ENCODE measurements around the gene ATP8A2.
A peak's percentile ranks its signal among the peaks of the same experiment; 100 is the strongest.
"Not testable (repeated sequence)": the region's sequence is repeated elsewhere in the genome, so short reads cannot be mapped to it uniquely, and the experiment has no call there.

Gene ATP8A2

DNA sequence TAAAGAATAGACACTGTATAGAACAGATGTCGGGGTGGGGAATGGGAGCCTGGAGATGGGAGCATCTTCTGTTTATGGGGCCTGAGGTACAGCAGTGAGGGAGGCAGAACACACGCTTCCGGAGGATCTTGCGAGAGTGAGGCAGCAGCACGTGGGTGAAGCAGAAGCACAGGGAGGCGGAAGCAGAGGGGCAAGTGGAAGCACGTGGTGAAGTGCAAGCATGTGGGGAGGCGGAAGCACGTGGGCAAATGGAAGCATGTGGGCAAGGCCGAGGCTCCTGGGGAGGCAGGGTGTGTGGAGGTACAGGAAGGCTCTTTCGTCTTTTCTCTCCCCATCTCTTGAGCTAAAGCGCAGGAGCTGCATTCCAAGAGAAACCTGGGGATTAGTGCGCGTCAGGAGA is 198.4 kb downstream of the ATP8A2 start:
- DNase-seq = no peak

DNA sequence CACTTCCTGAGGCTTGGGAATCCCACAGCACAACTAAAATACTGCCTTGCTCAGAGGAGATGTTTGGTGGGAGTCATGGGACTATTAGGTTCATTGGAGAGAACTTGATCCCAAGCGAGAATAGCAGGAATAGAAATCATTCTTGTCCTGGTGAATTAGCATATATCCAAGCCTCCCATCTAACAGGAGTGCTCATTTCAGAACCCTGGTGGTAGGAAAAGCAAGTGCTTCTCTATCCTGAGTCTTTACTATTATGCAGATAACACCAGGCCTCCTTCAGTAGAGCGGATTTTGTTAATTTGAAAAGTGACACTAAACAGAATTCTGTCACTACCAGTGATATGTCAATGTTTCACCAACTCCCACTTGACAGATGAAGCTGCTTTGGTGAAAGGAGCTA is 199.5 kb downstream of the ATP8A2 start:
- DNase-seq = no peak

DNA sequence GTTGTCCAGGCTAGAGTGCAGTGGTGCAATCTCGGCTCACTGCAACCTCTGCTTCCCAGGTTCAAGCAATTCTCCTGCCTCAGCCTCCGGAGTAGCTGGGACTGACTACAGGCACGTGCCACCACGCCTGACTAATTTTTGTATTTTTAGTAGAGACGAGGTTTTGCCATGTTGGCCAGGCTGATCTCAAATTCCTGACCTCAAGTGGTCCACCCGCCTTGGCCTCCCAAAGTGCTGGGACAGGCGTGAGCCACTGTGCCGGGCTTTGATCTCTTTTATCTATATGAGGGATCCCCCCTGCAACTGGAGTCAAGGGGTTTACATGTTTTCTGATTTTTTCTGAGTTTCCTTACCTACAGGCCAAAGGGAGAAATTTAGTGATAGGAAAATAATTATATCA is 200.4 kb downstream of the ATP8A2 start:
- DNase-seq = not testable (repeated sequence)

DNA sequence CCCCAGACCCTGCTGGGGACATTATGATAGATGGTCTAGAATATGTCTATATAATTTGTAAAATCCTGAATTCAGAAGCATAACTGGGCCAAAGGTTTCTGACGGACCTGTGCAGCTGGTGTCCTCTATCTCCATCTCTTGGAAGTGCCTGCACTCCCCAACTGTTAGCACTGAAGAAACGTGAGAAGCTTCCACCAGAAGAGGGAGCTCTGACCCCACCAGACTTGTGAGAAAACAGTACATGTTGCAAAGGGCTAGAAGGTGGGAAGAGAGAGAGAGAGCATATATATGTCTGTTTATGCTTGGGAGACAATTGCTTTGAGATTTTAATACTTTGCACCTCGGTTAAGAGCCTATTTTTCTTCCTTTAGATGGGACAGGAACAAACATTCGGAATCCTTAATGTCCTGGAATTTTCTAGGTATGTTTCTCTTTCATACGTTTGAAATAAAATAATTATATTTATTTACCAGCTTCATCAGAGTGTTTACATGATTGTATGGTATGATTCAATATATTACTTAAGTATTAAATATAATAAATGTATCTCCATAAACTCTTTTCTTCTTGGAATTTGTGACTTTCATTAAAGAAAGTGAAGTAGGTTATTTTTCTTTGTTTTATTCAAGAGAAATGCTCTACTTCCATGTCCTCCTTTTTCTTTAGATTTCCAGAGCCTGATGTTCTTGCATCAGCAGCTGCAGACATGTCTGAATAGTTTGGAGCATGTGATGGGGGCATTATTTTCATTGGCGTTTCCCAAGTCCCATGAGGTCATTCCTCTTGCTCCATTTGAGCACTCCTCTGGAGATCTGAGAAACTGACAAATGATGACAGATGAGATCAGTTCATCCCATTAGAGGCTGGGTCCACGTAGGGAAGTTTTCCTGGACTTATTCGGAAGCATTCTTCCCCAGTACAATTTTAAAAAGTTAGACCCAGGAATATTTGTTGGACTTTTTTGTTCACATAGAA is 202.9 kb downstream of the ATP8A2 start:
- peak; percentile 57 for DNase-seq

DNA sequence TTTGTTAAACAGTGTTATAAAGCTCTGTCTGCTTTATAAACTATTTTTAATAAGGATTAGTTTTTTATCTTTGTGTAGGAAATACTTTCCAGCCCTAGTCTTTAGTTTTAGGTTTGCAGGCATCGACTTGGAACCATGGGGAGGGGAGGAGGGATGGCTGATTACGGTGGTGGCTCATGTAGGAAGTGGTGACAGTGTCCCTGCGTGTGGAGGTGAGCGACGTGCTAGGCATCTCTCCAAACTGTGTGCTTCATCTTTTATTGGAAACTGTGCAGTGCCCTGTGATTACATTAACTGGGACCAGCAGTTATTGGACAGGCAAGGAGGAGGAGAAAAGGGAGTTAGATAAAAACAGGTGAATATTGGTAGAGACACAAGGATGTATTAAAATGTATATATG is 203.8 kb downstream of the ATP8A2 start:
- DNase-seq = no peak

DNA sequence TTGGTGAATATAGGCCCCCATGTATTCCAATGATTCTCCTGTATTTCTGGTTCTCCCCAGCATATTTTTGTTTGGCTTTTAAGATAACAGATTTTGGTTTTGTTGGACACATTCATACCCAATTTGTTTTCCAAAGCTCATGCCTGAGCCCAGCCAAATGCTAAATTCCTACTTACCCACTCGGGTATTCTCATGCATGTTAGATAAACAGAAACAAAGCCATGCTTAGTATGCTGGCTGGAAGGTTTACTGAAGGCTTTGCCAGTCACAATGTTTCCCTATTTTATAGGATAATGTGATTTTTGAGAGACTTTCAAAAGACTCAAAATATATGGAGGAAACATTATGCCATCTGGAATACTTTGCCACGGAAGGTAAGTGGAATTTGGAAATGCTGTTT is 206.8 kb downstream of the ATP8A2 start:
- DNase-seq = no peak

DNA sequence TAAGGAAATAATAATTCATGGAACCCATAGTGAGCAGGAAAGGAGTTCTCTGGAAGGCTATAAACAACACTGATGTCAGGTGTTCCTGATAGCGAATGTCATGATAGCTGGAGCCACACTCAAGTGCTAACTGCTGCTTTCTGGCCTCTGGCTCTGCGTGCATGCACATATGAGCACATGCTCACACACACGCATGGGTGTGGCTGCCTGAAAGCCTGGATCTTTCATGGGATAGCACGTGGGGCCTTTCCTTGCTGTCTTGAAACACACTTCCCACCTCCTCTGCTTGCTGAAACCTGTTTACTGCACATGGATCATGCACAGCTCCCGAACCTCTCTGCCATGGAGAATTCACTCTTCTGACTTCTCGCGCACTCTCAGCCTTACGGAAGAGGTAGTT is 207.4 kb downstream of the ATP8A2 start:
- no peak for DNase-seq

DNA sequence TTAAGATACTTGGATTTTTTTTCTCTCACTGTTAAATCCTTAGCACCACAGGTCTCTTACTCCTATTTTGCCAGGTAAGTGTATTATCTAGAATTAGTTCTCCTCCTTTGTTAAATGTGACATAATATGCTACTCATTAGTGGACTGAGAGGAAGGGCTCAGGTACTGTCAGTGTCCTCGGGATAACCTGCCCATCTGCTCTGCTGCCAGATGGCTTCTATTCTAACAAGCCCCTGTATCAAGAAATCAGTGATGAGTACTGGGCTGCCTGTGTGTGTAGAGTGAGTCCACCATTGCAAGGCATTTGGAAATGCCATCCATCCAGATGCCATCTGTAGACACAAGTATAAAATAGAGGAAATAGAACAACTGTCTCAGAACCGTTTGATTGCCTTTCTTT is 209.6 kb downstream of the ATP8A2 start:
- no peak for DNase-seq

DNA sequence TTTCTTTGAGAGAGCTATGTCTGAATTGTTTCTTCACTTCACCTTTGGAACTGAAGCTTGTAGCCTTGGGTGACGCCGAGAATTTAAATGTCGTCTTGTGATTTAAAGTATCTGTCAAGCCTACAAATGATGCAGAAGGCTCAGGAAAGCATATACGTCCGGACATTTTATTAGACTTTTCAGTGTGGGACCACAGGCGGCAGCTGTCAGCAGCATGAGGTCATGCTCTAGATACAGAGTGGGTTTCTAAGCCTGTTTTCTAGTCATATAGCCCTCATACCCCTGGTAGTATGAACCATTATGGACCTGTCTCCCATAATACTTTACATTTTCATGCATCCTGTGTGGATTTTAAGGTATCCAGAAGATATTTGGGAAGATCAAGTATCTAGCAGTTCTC is 212.3 kb downstream of the ATP8A2 start:
- no peak for DNase-seq

DNA sequence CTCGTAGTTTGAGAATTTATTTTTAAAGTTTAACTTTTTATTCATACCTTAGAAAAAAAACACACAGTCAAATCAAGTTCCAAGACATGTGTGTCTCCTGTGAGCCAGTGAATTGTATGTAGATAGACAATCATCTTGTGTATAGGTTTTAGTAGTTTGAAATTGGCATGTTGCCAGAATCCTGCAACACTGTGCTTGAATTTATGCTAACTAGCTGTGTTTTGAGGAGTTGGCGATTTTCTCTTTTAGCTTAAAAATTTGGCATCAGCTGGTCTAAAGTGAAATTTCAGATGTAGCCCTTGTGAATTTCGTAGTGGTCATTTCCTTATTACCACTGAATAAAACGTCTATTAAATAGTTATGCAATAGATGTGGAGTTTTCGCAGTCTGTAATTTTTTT is 213.2 kb downstream of the ATP8A2 start:
- no peak for DNase-seq

DNA sequence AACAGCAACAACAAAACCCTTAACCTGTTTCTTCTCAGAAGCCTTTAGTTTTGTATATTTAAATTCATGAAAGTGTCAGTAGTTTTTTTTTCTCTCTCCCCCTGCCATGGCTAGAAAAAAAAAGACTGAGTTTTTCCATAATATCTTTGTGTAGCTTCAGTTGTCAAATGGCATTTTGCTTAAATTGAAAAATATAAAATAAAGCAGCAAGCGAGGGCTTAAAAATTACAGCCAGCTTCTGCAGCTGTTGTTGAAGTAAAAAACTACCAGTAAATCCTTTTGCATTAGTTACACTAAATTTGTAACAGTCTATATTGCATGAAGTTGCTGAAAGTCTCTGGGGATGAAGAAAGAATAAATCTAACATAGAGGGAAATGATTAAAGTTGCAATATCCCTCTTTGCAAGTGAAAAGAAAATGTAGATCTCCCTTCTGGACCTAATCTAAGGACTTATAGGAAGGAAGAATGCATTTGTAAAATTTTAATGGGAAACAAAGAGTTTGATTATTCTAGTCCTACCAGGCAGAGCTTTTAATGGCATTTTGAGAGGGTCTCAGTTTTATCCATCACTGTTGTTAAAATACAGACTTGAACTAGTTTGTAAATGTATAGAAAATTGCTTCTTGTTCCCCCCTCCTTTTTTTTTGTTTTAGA is 215.7 kb downstream of the ATP8A2 start:
- DNase-seq = no peak

DNA sequence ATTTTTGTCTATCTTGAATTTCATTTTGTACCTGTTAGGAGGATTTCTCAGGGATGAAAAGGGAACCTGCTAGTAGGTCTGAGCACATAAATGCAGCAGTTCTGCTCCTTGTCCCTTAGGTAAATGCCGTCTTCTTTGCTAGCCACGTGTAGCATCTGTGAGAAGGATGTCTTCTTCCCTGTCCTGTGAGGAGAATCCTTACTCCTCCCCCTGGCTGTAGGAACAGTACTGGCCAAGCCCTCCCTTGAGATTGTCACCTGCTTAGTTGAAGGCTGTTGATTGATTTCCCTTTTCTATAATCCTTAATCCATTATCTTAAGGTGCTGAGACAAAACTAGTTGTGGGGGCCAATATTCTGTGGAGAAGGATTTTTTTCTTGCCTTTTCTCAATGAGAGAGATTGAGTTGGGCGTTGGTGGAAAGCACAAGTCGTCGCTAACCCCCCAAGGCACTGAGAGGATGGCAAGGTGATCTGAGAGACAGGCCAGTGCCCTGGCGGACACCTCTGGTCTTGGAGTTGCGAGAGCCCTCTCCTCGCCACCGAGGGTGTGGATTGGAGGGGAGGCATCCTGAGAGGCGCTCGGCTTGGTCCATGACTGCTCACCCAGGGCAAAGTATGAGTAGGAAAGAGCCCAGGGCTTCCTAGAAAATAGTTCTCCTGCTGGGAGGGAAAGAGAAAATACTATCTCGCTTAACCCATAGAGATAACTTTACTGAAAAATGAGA is 216.7 kb downstream of the ATP8A2 start:
- no peak for DNase-seq

DNA sequence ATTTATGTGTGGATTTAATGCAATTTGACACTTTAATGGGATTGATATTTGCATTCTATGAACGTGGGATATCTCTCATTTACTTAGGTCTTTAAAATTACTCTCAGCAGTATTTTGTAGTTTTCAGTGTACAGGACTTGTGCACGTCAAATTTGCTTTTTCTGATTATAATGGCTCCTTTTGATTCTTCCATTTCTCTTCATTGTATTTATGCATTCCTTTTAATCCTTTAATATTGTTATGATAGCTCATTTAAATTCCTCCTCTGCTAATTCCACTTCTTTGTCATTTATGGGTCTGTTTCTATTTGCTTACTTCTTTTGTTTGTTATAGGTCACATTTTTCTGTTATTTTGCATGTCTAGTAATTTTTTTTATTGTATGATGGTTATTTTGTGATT is 226.6 kb downstream of the ATP8A2 start:
- DNase-seq = no peak

DNA sequence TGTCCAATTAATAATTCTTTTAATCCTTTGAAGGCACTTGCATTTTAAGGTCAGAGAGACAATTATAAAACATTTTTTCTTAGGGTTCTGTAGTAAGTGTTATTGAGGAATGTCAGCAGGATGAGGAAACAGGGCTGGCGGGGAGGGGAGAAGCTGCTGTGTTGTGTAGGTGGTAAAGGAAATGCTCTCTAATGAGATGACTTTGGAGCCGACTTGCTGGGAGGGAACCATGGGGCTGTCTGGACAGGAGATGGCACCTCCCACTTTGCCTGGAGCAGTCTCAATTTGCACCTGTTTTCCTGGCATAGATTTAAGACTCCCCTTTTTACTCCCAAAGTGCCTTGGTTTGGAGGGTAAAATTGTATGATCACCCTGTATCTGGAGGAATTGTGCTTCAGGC is 230.4 kb downstream of the ATP8A2 start:
- no peak for DNase-seq

DNA sequence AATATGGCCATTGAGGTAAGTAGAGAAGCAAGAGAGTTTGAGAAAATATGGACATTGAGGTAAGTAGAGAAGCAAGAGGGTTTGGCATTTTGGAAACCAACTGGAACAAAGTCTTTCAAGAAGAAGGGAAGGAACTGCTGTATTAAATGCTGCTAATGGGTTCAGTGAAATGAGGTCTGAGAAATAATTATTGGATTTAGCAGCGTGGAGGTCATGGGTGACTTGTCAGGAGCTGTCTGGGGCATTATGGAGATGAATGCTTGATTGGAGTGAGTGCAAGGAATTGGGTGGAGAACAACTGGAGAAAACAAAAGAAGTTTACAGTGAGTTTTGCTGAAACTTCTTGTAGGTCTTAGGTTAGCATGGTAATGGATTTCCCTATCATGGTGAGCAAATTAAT is 232.3 kb downstream of the ATP8A2 start:
- no peak for DNase-seq

DNA sequence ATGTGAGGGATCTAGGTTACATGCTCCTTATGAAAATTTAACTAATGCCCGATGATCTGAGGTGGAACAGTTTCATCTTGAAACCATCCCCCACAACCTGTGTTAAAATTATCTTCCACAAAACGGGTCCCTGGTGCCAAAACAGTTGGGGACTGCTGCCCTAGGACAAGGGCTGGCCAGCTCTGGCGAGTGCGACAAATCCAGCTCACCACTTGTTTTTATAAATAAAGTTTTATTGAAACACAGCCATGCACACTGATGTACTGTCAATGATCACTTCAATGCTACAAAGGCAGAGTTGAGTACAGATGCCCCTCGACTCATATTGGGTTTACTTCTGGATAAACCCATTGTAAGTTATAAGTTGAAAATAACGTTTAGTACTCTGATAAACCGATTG is 235.3 kb downstream of the ATP8A2 start:
- DNase-seq = no peak

DNA sequence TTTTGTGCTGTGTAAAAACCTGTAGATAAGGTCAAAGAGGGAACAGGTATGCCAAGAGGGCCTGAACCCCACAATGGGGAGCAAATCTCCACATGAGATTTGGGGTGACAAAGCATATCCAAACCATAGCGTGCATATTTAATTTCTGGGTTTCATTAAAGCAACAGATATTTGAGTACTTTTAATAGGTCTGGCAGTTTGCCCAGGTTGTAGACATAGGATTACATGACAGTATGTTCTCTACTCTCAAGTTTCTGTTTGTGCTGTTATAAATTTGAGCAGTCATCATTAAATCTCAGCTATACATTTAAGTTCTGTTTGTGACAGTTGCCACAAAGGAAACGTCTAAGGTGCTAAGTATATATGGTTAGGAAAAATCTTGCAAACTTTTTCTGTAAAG is 236.4 kb downstream of the ATP8A2 start:
- no peak for DNase-seq

DNA sequence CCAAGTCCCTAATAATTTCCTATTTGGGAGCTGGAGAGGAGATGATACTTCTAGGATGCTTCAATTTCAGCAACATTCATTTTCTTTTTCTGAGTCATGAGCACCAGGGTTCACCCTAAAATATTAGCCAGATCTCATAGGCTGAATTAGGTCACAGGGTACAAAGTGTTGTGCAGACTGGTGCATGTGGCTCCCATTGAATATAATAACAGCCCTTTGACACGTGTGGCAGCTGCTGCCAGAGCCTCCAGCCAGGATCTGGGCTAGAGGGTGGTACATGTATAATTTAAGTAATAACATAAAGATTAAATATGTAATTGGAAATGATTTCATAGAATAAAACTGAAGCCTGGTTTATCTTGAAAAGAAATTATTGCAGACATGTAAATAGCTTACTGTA is 244.9 kb downstream of the ATP8A2 start:
- no peak for DNase-seq

DNA sequence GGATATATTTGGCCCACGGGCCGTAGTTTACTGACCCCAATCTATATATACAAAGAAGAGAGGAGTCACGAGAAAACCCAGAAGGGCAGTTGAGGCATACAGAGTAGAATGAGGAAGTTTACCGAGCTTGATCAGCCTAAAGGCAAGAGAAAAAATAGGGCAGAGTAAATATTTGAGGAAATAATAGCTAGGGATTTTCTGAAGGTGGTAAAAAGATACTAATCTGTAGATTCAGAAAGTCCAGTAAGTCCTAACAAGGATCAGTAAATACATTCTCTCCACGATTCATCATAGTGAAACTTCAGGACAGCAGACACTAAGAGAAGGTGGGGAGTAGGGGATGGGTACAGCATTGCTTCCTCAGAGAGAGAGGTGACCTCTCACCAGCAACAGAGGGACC is 248.1 kb downstream of the ATP8A2 start:
- no peak for DNase-seq

DNA sequence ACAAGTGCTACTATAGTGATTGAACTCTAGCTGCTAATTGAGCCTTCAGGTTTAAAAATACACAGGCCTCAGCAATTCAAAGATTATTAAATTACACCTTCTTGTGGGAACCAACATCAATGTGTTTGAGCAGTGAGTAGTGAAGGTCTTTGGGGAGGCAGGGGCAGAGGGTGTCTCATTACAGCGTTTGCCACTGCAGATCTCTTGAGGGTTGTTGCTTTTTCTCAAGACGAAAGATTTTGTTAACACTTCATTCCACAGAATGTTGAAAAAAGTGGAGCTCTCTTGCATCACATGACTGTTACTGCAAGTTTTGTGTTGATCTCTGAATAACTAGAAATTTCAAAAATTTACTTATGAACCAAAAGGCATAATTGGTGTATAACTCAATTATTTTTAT is 253.6 kb downstream of the ATP8A2 start:
- no peak for DNase-seq

DNA sequence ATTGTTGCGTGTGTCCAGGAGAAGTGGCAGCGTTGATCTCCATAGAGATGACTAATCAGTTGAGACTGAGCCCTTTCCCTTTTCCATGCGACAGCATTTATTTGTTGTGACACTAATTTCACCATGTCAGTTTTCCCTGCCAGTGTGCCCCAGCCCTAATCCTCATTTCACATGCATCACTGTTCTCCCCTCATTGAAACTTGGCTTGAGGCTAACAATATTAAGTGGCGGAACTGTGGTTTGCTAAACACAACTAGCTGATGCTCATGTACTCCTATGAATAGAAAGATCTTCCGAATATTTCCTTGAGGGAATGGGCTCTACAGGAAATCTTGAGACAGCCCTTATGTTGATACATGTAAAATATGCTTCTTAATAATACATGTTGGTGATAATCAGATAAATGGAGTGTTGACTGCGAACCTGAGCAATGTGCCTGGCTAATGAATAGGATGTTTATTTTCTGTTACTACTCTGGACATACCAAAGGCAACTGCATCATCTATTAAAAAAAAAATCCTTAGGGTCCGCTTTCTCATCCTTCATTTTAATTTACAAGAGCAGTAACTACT is 258.6 kb downstream of the ATP8A2 start:
- DNase-seq = no peak

DNA sequence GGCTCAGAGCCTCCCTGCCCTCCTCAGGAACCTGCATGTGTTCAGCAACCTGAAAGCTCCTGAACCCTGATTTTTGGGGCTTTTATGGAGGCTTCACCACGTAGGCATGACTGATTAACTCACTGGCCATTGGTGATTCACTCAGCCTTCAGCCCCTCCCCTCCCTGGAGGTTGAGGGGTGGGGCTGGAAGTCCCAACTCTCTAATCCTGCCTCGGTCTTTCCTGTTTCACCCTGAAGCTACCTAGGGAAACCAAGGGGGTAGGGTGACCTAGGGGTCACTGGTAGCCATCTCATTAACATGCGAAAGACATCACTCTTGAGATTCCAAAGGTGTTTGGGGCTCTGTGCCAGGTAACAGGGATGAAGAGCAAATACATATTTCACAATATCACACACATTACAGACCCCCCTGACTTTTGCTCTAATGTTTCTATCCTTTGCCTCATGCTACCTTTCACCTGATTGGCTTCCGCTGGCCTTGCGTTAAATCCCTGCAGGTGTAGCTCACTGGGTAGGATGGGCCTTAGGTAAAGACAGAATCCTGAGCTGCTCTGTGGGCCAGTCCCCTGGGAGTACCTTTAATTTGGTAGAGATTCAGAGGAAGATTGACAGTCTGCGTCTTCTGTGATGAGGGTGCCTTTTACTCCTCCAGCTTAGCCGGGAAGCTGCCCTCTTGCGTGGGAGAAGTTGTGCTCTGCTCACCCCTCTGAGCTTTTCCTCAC is 260.6 kb downstream of the ATP8A2 start:
- no peak for DNase-seq

DNA sequence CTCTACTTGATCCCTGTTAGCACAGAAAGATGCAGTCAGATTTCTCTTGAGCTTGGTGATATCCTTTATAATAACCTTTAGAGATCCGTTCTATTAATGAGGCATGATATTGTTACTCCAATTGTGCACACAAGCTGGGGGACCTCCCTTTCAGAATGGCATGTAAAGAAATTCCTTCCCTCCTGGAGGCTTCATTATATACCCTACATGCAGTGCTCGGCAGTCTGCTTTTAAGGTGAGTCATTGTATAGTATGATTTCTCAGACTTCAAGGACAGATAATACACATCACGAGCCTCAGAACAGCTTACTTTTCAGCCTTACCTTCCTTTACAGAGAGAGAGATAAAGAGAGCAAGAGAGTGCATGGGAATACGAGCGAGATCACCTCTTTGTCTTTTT is 261.3 kb downstream of the ATP8A2 start:
- no peak for DNase-seq
